GM12875 (cell line): ENCODE data around the gene SFMBT2.

Experiments
- H3K4me3 ChIP-seq: one replicate; pipeline ENCODE4 v1.5.1; 2011; ENCODE audit warnings: low read depth, low read length, control low read depth
- TF ChIP-seq, protein P1 (sequence below): IDR thresholded peaks from 2 replicates; pipeline ENCODE4 v1.5.1; 2011; ENCODE audit warnings: low read depth, mild to moderate bottlenecking, control low read depth, inconsistent platforms, low read length, moderate library complexity, borderline replicate concordance; ENCODE audit not compliant: insufficient read depth

Gene SFMBT2

DNA sequence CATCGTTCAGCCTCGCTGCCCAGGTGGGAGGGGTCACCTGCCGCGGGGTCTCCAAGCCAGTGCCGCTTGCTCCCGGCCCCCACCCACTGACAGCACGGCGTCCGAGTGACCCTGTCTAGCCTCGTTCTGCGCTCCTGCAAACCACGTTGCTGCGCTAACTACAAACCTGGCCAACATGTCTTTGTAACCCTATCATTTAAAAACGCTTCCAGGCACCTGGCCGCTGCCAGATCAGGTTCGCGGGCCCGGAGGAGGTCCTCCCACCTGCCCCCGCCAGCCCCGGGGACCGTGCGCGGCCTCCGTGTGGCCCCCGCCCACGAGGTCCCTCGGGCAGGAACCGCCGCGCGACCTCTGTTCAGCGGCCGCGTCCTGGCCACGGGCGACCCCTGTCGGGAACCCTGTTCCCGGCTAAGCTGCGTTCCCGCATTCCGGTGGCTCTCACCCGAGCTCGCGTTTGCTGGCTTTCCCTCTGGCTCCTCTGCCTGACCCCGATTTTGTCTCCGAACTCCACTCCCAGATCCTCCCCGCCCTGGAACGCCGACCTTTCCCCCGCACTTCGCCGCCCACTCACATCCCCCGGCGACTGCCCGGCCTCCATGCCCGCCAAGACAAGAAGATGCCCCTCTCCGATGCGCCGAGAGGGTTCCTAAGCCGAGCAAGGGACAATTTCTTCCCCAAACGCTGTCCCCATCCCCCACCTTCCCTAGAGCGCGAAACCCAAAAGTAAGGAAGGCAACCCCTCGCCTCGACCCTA is 2.4 kb downstream of the SFMBT2 start:
- H3K4me3 ChIP-seq: peak overlapping the region; percentile 81
- TF ChIP-seq, protein P1, sequence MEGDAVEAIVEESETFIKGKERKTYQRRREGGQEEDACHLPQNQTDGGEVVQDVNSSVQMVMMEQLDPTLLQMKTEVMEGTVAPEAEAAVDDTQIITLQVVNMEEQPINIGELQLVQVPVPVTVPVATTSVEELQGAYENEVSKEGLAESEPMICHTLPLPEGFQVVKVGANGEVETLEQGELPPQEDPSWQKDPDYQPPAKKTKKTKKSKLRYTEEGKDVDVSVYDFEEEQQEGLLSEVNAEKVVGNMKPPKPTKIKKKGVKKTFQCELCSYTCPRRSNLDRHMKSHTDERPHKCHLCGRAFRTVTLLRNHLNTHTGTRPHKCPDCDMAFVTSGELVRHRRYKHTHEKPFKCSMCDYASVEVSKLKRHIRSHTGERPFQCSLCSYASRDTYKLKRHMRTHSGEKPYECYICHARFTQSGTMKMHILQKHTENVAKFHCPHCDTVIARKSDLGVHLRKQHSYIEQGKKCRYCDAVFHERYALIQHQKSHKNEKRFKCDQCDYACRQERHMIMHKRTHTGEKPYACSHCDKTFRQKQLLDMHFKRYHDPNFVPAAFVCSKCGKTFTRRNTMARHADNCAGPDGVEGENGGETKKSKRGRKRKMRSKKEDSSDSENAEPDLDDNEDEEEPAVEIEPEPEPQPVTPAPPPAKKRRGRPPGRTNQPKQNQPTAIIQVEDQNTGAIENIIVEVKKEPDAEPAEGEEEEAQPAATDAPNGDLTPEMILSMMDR: peak; percentile 77

DNA sequence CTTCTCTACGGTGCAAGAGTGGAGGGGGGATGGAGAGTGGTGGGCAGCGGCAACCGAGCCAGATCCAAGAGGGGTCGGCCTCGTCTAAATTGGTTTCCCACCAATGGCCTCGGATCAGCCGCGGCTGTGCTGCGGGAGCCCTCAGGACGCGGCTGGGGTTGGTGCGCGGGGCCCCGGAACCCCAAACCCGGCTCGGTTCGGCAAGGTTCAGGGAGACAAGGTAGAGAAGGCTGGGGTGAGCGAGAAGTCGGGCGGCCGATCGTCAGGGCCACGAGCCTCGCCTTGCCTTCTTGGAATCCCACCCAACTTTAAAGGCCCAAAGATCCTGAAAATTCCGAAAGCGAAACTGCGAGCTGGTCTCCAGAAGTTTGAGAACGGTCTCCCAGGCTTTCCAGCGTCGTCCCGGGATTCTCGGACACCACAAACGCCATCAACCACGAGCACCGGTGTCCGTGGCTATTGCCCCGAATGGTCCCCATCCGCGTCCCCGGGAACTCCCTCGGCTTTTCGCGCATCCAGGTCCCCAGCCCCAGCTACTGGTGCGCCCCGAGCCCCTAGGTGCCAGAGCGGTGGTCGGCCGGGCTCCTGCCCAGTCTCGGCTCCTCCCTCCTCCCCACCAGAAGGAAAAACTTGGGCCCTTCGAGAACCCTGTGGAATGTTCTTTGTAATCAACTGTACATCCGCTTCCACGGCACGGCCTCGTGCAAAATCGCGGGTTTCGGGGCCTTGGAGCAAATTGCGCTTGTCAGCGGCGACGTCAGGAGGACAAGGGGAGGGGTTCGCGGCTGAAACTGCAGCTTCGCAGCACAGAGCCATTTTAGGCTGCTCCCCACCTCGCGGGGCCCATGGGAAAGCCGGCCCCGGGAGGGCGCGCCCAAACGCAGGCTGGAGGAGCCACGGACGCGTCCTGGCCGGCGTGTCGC is 3.2 kb downstream of the SFMBT2 start:
- H3K4me3 ChIP-seq: peak overlapping the region; percentile 81
- TF ChIP-seq, protein P1: no peak

DNA sequence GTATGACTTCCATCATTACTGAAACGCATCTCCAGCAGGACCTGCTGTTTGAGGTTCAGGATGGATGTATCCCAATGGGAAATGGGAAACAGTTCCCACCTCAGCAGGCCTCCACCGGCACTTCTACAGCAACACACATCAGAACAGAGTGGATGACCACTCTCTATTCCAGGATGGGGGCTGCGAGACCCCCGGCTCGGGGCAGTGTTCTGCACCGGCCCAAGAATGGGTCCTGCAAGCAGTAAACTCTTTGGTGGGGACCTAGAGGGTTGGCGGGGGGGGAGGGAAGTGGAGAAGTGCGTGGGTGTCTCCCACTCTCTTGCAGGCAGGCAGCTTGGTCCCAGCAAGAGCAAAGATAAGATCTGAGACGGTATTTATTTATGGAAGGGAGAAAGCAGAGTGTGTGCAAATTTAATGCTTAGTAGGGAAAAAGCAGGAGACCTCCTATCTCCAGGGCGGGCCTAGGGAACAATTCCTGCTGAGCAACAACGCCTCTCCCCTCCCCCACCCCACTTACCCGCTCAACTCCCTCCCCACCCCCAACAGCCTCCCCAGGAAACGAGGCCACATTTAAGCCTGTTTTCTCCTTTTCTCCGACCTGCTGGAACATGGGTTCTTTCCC is 4.0 kb downstream of the SFMBT2 start:
- H3K4me3 ChIP-seq: no peak overlapping the region
- TF ChIP-seq, protein P1: no peak

DNA sequence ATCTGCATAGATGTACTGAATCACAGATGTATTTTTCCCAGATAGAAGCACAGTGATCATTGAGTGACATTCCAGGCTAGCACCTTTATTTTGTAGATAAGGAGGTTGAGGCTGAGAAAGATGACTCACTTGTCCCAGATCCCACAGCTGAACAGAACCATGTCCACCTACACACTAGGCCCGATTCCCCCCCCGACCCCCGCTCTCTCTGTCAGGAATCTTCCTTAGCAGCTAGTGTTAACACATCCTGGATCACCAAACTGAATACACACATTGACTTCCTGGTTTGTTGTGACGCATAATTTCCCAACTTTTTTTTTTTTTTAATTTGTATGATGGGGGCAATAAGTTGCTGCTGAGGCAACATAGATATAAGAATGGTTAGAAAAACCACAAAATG is 5.2 kb downstream of the SFMBT2 start:
- no peak overlapping the region for H3K4me3 ChIP-seq
- TF ChIP-seq, protein P1: no peak

DNA sequence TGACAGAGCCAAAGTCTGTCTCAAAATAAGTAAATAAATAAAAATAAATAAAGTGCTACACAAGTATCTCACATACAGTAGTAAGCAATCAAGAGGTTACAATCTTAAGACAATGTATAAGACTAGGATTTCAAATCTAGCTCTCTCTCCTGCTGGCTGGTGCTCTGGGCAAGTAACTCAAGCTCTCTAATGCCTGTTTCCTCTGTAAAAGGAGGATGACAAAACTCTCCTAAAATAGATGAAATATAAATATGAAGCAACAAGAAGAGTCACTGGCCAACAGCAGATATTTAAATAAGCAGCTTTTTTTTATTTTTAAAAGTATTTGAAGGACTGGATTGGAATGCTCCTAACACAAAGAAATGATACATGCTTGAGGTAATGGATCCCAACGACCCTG is 7.2 kb downstream of the SFMBT2 start:
- TF ChIP-seq, protein P1: no peak
- no peak overlapping the region for H3K4me3 ChIP-seq

DNA sequence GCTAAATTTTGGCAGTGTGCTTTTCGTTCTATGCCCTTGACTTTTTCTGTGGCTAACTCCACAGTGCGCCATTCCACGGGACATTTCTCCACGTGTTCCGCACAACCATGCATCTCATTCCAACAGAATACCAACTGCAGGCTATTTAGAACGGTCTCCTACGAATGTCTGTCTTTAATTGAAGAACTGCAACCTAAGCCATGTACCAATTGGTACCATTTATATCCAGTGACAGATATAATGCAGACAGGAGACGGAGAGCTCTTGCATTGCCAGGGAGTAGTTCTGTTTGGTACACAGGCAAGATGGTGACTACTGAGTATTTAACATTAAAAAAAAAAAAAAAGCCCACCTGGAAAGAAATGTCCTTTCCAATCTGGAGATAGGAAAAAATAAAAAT is 9.1 kb downstream of the SFMBT2 start:
- TF ChIP-seq, protein P1: no peak
- H3K4me3 ChIP-seq: no peak overlapping the region
